NCI-H2171 (cell line): ENCODE measurements around the gene HINT1.

Experiments used
- DNase-seq: peaks from one replicate; lab custom pipeline; 2025; lab: John Stamatoyannopoulos, UW

Gene HINT1

GRCh38 chr5:131109540-131110255, 55.4 kb downstream of the HINT1 start:
- DNase-seq, result no peak
